ENCODE data around the gene PRR12. TPM values are rescaled to one million over a fixed set of nuclear protein-coding genes. Genes with fewer than 3 reads are reported as not detected.

PRR12 gene
- total and polyA plus RNA-seq, 9 of the 15 experiments (the other 6 are each of a cell fraction or from before 2014, with no cell fraction given) = 0.01 to 21.1 (median 0.98) TPM

GRCh38 chr19:49552749-49553148, 38.2 kb upstream of the PRR12 start (continued):
- TF ChIP-seq MTA3 (IDR thresholded peaks at IDR 0.05; ENCODE audit: borderline replicate concordance) (no peak), E2F5 (CRISPR knock-in tag; IDR thresholded peaks at IDR 0.05) (no peak), LEF1 (IDR thresholded peaks at IDR 0.05) (no peak), NFIC (IDR thresholded peaks at IDR 0.05) (no peak)

- peaks cover 0 to 33% of the 10 kb centered on the region in 2 experiments; a peak in 4 of 5 replicates for H3K4me1 ChIP-seq (replicated peaks in 1 of 2; ENCODE audit: control insufficient read depth in 2 of 2, insufficient read depth in 2 of 2, low read length in 2 of 2)
- TF ChIP-seq POLR2A (conservative IDR thresholded peaks at IDR 0.05) (peak; percentile 38), MTA2 (IDR thresholded peaks at IDR 0.05; ENCODE audit: low read depth) (no peak), SUPT5H (IDR thresholded peaks at IDR 0.05) (peak; percentile 38; the same call in 1 of the 2 replicates)
- no peak overlapping the region for H3K27ac ChIP-seq (ENCODE audit: extremely low read depth, low read depth, low read length)
- H3K9me3 ChIP-seq (replicated peaks; ENCODE audit: control insufficient read depth, insufficient read depth, low read depth, low read length) = no peaks in the 10 kb centered on the region
- peak overlapping the region in 1 of 2 experiments; percentile 43; a peak in 1 of 4 replicates for H3K9ac ChIP-seq (ENCODE audit: insufficient read depth in 1 of 2, low read depth in 2 of 2, low read length in 2 of 2)
- no peaks in the 10 kb centered on the region for H3K9me1 ChIP-seq (ENCODE audit: control insufficient read depth, insufficient read depth, low read length)
- ChIA-PET CTCF (ENCODE audit: low intra/inter-chr PET ratio) (no interaction called here), POLR2A (interaction anchor here (0.6 kb wide), 1 partner anchor 55 kb away, joined by 3 read pairs; no protein-coding TSS in a partner anchor)
- H3K79me2 ChIP-seq (ENCODE audit: control insufficient read depth, insufficient read depth, low read length) = no peaks in the 10 kb centered on the region
- BruUV-seq (replicated peaks) = no TSS peak
- DNase-seq (ENCODE audit: extremely low read depth in 1 of 4, low spot score in 3 of 4) (no peak), ATAC-seq (no peak), FAIRE-seq (no peak)
- H2AFZ ChIP-seq (ENCODE audit: low read depth, low read length) = no peak overlapping the region
- no peaks in the 10 kb centered on the region; the same call in 1 of the 2 replicates for H4K20me1 ChIP-seq (replicated peaks; ENCODE audit: control insufficient read depth, insufficient read depth, low read length)
- H3K4me3 ChIP-seq = no peak overlapping the region
- H3K36me3 ChIP-seq (ENCODE audit: control insufficient read depth, insufficient read depth, low read length) = peaks cover 41% of the 10 kb centered on the region
- no peak overlapping the region for H3K4me2 ChIP-seq (ENCODE audit: insufficient read depth, low read length)
- in situ Hi-C loops (cut with MboI) = no loop called here
- H3K27me3 ChIP-seq (ENCODE audit: control insufficient read depth in 2 of 2, insufficient read depth in 2 of 2, low read length in 2 of 2) = no peaks in the 10 kb centered on the region
- intact Hi-C loops (cut with micrococcal nuclease) = no loop called here
- 85% methylated on average over 9 of the region's 10 CpGs for WGBS (ENCODE audit: insufficient coverage, low coverage, missing lambda C conversion rate)
These were observed 37.3 kb upstream of the PRR12 start for GRCh38 chr19:49553451-49554271.

Data from K562 (cell line).